GM18498 (cell line): ENCODE results near the gene GPC1.
"Not testable (repeated sequence)": the region's sequence is repeated elsewhere in the genome, so short reads cannot be mapped to it uniquely, and the experiment has no call there.

Experiments
- ATAC-seq: cut with Tn5 transposase; IDR thresholded peaks from one replicate; pipeline ENCODE4 v1.9.1; 2021; ENCODE audit warnings: mild to moderate bottlenecking, moderate library complexity; ENCODE audit not compliant: unreplicated experiment

The GPC1 gene

GRCh38 chr2:240497082-240497481, 61.6 kb downstream of the GPC1 start:
- not testable (repeated sequence) for ATAC-seq

- ATAC-seq = no peak
Measured at GRCh38 chr2:240498171-240498957, 62.9 kb downstream of the GPC1 start.

GRCh38 chr2:240498958-240499260, 63.4 kb downstream of the GPC1 start:
- ATAC-seq = no peak

DNA sequence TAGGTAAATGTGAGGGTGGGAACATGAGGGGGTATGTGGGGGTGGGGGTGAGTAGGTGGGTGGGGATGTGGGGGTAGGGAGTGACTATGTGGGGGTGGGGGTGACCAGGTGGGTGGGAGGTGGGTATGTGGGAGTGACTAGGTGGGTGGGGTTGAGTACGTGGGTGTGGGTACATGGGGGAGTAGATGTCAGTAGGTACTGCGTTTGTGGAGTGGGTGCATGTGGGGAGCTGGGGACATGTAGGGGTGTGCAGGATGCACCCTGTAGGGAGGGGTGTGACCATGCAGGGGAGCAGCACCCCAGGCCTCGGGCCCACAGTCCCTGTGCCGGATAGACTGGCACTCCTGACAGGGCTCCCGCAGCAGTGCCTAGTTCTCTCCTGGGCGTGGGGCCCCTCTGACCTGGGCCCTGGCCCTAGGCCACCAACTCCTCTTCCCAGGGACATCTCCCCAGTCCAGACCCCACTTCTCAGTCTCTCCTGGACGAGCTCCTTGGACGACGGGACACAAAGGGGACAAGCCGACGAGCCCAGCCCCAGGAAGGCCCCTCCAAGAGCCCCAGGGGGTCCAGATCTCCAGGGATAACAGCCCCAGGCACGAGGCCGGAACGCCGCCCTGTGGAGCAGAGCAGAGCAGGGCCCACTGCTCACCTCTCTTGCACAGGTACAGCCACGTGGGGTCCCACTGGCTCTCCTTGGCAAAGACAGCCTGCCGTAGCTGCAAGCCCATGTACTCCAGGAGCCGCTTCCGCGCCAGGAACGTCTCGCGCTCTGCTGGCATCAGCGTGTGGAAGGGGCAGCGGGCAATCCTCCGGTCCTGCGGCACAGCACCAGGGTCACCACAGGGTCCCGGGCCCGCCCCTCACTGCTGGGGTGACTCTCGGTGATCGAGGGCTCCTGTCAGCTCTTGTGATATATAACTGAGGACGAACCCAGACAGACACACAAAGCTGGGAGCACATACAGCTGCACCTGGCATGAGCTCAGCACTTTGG, 64.1 kb downstream of the GPC1 start:
- no peak for ATAC-seq

GRCh38 chr2:240500561-240501423, 65.3 kb downstream of the GPC1 start:
- ATAC-seq = no peak

DNA sequence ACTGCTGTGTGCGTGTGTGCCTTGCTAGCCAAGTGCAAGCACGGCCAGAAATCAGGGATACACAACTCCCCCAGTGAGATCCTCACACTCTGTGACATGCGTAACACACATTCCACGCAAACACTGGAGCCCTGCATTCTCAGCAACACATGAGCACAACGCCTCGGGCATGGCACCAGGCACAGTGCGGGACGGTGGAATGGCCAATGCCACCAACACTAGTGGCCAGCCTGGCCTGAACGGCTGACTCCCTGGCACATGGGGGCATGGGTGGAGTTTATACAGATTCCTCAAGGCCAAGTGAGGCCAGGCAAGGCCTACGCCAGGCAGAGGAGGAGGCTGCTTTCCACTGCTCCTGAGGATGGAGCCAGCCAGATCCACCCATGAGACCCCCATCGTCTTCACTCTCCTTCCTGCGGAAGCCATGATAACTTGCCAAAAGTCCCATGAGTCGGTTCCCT, 66.1 kb downstream of the GPC1 start:
- no peak for ATAC-seq

DNA sequence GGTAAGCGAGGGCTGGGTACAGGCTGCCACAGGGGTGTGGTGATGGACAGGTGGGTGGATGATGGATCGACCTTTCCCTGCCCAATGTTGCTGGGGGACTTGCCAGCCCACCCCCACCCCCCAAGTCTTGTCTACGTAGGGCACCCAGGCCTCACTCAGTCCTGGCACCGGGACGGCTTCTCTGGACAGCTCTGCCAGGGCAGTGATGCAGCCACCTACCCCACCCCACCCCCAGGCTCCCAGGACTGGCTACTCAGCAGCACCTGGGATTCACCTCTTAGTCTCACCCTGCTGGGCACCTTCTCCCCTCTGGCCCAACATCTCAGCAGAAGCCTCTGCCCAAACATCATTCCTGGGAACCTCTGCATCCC, 66.6 kb downstream of the GPC1 start:
- no peak for ATAC-seq

DNA sequence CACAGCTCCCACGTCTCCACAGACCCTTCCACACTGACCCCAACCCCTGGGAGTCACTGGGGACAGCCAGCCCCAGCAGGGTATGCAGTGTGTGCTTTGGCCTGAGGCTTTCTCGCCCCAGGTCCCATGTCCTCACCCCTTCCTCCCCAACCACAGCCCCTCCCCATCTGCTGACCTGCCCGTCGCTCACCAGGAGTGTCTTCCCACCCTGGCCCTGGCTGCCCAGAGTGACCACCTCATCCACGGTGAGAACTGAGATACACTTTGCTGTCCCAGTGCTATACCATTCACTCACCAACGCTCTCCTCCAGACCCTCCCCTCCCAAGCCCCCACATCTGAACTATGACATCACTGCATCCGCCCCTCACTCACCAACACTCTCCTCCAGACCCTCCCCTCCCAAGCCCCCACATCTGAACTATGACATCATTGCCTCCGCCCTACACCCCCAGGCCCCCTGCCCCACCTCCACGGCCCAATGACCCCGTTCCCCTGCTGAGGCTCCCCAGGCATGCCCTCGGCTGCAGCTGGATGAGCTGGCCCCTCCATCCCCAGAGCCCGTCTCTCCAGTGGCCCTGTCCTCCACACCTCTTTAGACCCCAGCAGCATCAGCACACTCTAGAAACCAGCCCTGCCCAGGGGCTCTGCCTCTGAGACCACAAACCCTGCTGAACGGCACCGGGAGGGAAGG, 67.1 kb downstream of the GPC1 start:
- ATAC-seq = no peak

GRCh38 chr2:240503375-240503774, 67.9 kb downstream of the GPC1 start:
- ATAC-seq = no peak

DNA sequence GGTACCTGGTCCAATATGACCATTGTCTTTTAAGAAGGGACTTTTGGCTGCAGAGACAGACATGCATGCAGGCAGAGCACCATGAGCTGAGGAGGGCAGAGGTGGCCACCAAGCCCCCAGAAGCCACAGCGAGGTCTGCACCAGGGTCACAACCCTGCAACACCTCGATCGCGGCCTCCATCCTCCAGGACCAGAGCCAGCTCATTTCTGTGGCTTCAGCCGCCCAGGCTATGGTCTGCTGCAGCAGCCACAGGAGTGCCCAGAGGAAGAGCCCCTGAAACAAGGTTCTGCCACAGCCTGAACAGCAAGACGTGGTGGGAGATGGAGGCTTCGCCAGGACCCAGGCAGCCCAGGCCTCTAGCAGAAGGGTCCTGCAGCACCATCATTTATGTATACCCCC, 68.4 kb downstream of the GPC1 start:
- no peak for ATAC-seq

DNA sequence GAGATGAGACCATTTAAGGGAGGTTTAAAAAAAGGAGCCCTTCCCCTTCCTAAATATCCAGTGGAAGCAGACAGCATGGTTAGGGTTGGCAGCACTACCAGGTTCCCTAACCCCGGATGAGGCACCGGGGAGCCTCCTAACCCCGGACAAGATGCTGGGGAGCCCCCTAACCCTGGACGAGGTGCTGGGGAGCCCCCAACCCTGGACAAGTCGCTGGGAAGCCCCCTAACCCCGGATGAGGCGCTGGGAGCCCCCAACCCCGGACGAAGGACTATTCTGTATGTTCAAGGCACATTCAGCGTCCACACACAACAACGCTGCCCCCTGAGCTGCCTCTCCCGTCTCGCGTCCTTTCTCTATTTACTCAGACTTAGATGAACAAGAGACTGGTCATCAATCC, 70.4 kb downstream of the GPC1 start:
- ATAC-seq = no peak

- no peak for ATAC-seq
Measured at GRCh38 chr2:240506406-240507059, 71.1 kb downstream of the GPC1 start.

DNA sequence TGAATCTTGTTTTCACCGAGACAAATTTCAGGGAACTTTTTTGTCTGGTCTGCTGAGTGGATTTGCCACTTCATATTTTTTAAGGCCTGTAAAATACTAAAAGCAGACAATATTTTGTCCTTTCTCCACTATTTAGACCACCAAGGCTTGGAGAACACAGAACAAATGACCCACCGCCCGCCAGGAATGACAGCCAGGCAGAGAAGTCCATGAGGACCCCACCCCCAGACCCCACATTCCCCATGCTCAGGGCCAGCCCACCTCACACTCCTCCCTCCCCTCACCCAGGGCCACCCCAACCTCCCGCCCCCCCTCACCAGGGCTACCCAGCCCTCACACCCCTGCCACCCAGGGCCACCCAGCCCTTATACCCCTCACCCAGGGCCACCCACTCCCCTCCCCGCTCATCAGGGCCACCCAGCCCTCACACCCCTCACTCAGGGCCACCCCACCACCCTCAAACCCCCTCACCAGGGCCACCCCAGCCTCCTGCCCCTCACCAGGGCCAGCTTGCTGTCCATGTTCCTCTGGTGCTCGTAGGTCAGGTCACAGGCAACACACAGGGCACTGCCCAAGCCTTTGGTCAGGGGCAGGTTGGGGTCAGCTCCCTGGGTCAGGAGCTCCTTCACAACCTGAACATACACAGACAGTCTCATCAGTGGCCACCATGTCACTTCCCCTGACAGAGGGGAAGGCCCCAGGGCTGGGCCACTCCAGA, 71.8 kb downstream of the GPC1 start:
- no peak for ATAC-seq

DNA sequence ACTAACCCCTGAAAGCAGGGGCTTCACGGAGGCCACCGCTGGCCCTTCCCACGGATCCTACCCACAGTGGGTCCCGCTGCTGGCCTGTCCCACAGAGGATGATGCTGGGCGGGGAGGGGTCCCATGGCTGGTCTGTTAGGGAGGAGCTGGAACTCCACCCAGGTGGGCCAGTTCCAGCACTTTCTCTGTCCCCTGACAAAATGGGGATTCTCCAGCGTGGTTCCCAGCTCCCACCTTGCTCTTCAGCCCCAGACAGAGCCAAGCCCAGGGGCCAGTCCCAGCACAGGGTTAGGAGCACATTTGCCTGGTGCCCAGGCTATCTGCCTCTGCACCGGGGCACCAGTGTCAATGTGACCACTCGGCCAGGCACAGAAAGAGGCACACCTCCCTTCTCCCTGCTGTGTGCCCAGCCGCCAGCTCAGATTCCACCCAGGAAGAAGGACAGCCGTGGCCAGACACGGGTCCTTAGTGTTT, 72.4 kb downstream of the GPC1 start:
- ATAC-seq = no peak

DNA sequence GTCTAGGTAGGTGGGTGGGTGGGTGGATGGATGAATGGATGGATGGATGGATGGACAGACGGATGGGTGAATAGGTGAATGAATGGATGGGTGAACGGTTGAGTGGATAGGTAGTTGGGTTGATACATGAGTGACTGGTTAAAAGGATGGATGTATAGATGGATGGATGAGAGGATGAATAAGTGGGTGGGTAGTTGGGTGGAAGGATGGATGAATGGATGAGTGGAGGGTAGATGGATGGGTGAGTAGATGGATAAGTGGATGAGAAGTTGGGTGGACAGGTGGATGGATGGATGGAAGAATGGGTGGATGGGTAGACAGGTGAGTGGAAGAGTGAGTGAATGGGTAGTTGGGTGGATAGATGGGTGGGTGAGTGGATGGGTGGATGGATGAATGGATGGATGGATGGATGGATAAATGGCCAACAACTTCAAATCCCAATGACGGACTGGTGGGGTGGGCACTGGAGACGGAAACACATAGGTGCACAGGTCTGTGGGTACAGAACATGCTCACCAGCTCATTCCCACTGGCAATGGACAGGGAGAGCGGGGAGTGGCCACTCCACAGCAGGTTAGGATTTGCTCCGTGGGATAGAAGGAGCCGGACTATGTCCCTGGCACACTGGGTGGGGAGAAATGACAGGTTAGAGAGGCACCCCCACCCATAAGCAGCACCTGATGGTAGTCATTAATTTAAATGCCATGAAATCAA, 73.5 kb downstream of the GPC1 start:
- ATAC-seq = no peak

DNA sequence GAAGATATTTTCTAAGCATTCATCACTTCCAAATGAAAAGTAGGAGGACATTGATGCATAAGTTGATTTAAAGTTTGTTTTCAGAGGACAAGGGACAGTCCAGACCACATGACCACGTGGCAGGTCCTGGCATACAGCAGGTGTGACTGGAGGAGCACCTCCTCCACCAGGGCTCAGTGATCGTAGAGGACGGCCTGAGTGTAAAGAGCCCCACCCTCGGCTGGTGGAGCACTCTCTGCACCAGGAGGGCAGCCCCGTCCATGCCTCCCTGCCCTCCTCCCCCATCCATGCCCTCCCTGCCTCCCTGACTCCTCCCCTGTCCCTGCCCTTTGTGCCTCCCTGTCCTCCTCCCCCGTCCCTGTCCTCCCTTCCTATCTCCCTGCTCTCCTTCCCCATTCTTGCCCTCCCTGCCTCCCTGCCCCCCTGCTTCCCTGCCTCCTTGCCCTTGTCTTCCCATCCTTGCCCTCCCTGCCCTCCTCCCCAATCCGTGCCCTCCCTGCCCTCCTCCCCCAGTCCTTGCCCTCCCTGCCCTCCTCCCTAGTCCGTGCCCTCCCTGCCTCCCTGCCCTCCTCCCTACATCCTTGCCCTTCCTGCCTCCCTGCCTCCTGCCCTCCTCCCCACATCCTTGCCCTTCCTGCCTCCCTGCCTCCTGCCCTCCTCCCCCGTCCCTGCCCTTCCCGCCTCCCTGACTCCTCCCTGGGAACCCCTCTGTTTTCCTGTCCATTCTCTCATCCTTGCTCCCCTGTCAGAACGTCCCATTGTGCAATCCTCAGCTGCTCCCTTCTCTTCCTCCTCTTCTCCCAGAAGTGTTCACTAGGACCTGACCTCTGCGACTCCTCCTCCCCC, 74.4 kb downstream of the GPC1 start:
- ATAC-seq = no peak

DNA sequence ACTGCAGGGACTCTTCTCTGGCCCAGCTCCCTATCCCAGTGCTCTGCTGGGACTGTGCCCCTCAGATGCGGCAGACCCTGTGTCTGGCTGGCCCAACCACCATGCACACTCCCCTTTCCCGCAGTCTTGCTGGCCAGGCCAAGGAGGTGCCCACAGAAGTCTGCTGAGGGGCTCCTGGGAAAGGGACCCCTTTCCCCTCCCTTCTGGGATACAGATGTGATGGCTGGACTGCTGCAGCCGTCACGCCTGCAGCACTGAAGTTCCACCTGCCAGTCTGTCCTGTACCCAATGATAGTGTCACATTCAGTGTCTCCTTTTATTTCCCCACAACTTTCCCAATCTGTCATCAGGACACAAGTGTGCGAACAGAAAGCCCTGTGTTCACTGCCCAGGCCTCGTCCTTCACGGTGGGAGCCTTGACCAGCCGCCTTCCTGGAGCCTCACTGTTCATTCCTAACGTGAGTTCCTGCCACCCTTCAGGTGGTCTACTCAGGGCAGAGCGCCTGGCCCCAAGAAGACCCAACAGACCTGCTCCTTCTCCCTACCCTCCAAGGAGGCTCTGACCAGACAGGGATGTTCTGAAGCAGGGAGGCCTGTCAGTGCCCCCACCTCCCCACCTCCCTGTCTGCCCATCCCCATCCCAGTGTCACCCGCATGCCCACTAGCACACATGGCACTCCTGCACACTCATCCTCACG, 75.2 kb downstream of the GPC1 start:
- ATAC-seq = no peak
